ENCODE data around the gene CCDC136.

CCDC136 gene

GRCh38 chr7:128794020-128794419 is 2.3 kb downstream of the CCDC136 start:
- Histone ChIP-seq H3K4me3 (ENCODE audit: low read depth, low read length) (no peak overlapping the region), H3K36me3 (ENCODE audit: control insufficient read depth, insufficient read depth, low read length) (peaks cover 18% of the 10 kb centered on the region), H3K9ac (ENCODE audit: low read length) (no peak overlapping the region)

GRCh38 chr7:128794436-128794835 is 2.7 kb downstream of the CCDC136 start:
- Histone ChIP-seq H3K4me1 (ENCODE audit: control insufficient read depth, insufficient read depth, low read length) (peaks cover 5% of the 10 kb centered on the region; the same call in 1 of the 2 replicates), H3K9ac (ENCODE audit: low read length) (no peak overlapping the region), H3K36me3 (ENCODE audit: control insufficient read depth, insufficient read depth, low read length) (peaks cover 18% of the 10 kb centered on the region), H3K27ac (ENCODE audit: low read depth, low read length) (no peak overlapping the region), H3K9me3 (ENCODE audit: control insufficient read depth, insufficient read depth, low read depth, low read length) (no peaks in the 10 kb centered on the region), H3K27me3 (ENCODE audit: control insufficient read depth, insufficient read depth, low read length) (no peaks in the 10 kb centered on the region), H3K4me3 (ENCODE audit: low read depth, low read length) (no peak overlapping the region)

More at GRCh38 chr7:128794020-128794419, 2.3 kb downstream of the CCDC136 start:
- Histone ChIP-seq H3K27me3 (ENCODE audit: control insufficient read depth, insufficient read depth, low read length) (0 out of 2 replicates have a peak, but pooled peaks cover 4% of the 10 kb centered on the region), H3K27ac (ENCODE audit: low read depth, low read length) (no peak overlapping the region), H3K9me3 (ENCODE audit: control insufficient read depth, insufficient read depth, low read depth, low read length) (no peaks in the 10 kb centered on the region), H3K4me1 (ENCODE audit: control insufficient read depth, insufficient read depth, low read length) (peaks cover 7% of the 10 kb centered on the region; the same call in 1 of the 2 replicates)

GRCh38 chr7:128795129-128795528 is 3.4 kb downstream of the CCDC136 start:
- Histone ChIP-seq H3K4me3 (ENCODE audit: low read depth, low read length) (no peak overlapping the region), H3K27me3 (ENCODE audit: control insufficient read depth, insufficient read depth, low read length) (no peaks in the 10 kb centered on the region), H3K36me3 (ENCODE audit: control insufficient read depth, insufficient read depth, low read length) (peaks cover 18% of the 10 kb centered on the region), H3K4me1 (ENCODE audit: control insufficient read depth, insufficient read depth, low read length) (peaks cover 5% of the 10 kb centered on the region; the same call in 1 of the 2 replicates), H3K9me3 (ENCODE audit: control insufficient read depth, insufficient read depth, low read depth, low read length) (no peaks in the 10 kb centered on the region), H3K27ac (ENCODE audit: low read depth, low read length) (no peak overlapping the region), H3K9ac (ENCODE audit: low read length) (no peak overlapping the region)

GRCh38 chr7:128796327-128796726 is 4.6 kb downstream of the CCDC136 start:
- H3K27ac ChIP-seq (ENCODE audit: low read depth, low read length), result no peak overlapping the region
- peaks cover 5% of the 10 kb centered on the region; the same call in 1 of the 2 replicates for H3K4me1 ChIP-seq (ENCODE audit: control insufficient read depth, insufficient read depth, low read length)
- peaks cover 24% of the 10 kb centered on the region for H3K36me3 ChIP-seq (ENCODE audit: control insufficient read depth, insufficient read depth, low read length)
- H3K4me3 ChIP-seq (ENCODE audit: low read depth, low read length), result no peak overlapping the region
- no peak overlapping the region for H3K9ac ChIP-seq (ENCODE audit: low read length)
- H3K9me3 ChIP-seq (ENCODE audit: control insufficient read depth, insufficient read depth, low read depth, low read length), result no peaks in the 10 kb centered on the region
- H3K27me3 ChIP-seq (ENCODE audit: control insufficient read depth, insufficient read depth, low read length), result no peaks in the 10 kb centered on the region

- Histone ChIP-seq H3K36me3 (ENCODE audit: control insufficient read depth, insufficient read depth, low read length) (peaks cover 35% of the 10 kb centered on the region), H3K4me3 (ENCODE audit: low read depth, low read length) (no peak overlapping the region), H3K9me3 (ENCODE audit: control insufficient read depth, insufficient read depth, low read depth, low read length) (no peaks in the 10 kb centered on the region), H3K9ac (ENCODE audit: low read length) (no peak overlapping the region), H3K27me3 (ENCODE audit: control insufficient read depth, insufficient read depth, low read length) (no peaks in the 10 kb centered on the region), H3K4me1 (ENCODE audit: control insufficient read depth, insufficient read depth, low read length) (no peaks in the 10 kb centered on the region), H3K27ac (ENCODE audit: low read depth, low read length) (no peak overlapping the region)
Observed at GRCh38 chr7:128799451-128799850, 7.7 kb downstream of the CCDC136 start.

- no peak overlapping the region for H3K9ac ChIP-seq (ENCODE audit: low read length)
- no peak overlapping the region for H3K4me3 ChIP-seq (ENCODE audit: low read depth, low read length)
- H3K27me3 ChIP-seq (ENCODE audit: control insufficient read depth, insufficient read depth, low read length), result no peaks in the 10 kb centered on the region
- H3K36me3 ChIP-seq (ENCODE audit: control insufficient read depth, insufficient read depth, low read length), result peaks cover 36% of the 10 kb centered on the region
- no peaks in the 10 kb centered on the region for H3K4me1 ChIP-seq (ENCODE audit: control insufficient read depth, insufficient read depth, low read length)
- no peaks in the 10 kb centered on the region for H3K9me3 ChIP-seq (ENCODE audit: control insufficient read depth, insufficient read depth, low read depth, low read length)
- H3K27ac ChIP-seq (ENCODE audit: low read depth, low read length), result no peak overlapping the region
Observed at GRCh38 chr7:128800567-128800966, 8.8 kb downstream of the CCDC136 start.

- H3K4me3 ChIP-seq (ENCODE audit: low read depth, low read length), result no peak overlapping the region
- no peak overlapping the region for H3K9ac ChIP-seq (ENCODE audit: low read length)
- no peak overlapping the region for H3K27ac ChIP-seq (ENCODE audit: low read depth, low read length)
- no peaks in the 10 kb centered on the region for H3K9me3 ChIP-seq (ENCODE audit: control insufficient read depth, insufficient read depth, low read depth, low read length)
- H3K4me1 ChIP-seq (ENCODE audit: control insufficient read depth, insufficient read depth, low read length), result no peaks in the 10 kb centered on the region
- no peaks in the 10 kb centered on the region for H3K27me3 ChIP-seq (ENCODE audit: control insufficient read depth, insufficient read depth, low read length)
- peaks cover 39% of the 10 kb centered on the region for H3K36me3 ChIP-seq (ENCODE audit: control insufficient read depth, insufficient read depth, low read length)
Observed at GRCh38 chr7:128801003-128801402, 9.2 kb downstream of the CCDC136 start.

- Histone ChIP-seq H3K9me3 (ENCODE audit: control insufficient read depth, insufficient read depth, low read depth, low read length) (no peaks in the 10 kb centered on the region), H3K9ac (ENCODE audit: low read length) (no peak overlapping the region), H3K36me3 (ENCODE audit: control insufficient read depth, insufficient read depth, low read length) (peaks cover 44% of the 10 kb centered on the region), H3K27ac (ENCODE audit: low read depth, low read length) (no peak overlapping the region), H3K27me3 (ENCODE audit: control insufficient read depth, insufficient read depth, low read length) (no peaks in the 10 kb centered on the region), H3K4me3 (ENCODE audit: low read depth, low read length) (no peak overlapping the region), H3K4me1 (ENCODE audit: control insufficient read depth, insufficient read depth, low read length) (no peaks in the 10 kb centered on the region)
Observed at GRCh38 chr7:128801667-128802418, 10.1 kb downstream of the CCDC136 start.

GRCh38 chr7:128804484-128804883 is 12.7 kb downstream of the CCDC136 start:
- H3K4me3 ChIP-seq (ENCODE audit: low read depth, low read length), result no peak overlapping the region
- H3K27me3 ChIP-seq (ENCODE audit: control insufficient read depth, insufficient read depth, low read length), result no peaks in the 10 kb centered on the region
- peaks cover 62% of the 10 kb centered on the region for H3K36me3 ChIP-seq (ENCODE audit: control insufficient read depth, insufficient read depth, low read length)
- H3K4me1 ChIP-seq (ENCODE audit: control insufficient read depth, insufficient read depth, low read length), result no peaks in the 10 kb centered on the region
- no peak overlapping the region for H3K9ac ChIP-seq (ENCODE audit: low read length)
- H3K27ac ChIP-seq (ENCODE audit: low read depth, low read length), result no peak overlapping the region
- H3K9me3 ChIP-seq (ENCODE audit: control insufficient read depth, insufficient read depth, low read depth, low read length), result no peaks in the 10 kb centered on the region

GRCh38 chr7:128805225-128805624 is 13.5 kb downstream of the CCDC136 start:
- Histone ChIP-seq H3K9me3 (ENCODE audit: control insufficient read depth, insufficient read depth, low read depth, low read length) (no peaks in the 10 kb centered on the region), H3K4me3 (ENCODE audit: low read depth, low read length) (no peak overlapping the region), H3K4me1 (ENCODE audit: control insufficient read depth, insufficient read depth, low read length) (no peaks in the 10 kb centered on the region), H3K27ac (ENCODE audit: low read depth, low read length) (no peak overlapping the region), H3K9ac (ENCODE audit: low read length) (no peak overlapping the region), H3K36me3 (ENCODE audit: control insufficient read depth, insufficient read depth, low read length) (peaks cover 68% of the 10 kb centered on the region), H3K27me3 (ENCODE audit: control insufficient read depth, insufficient read depth, low read length) (no peaks in the 10 kb centered on the region)

- no peak overlapping the region for H3K9ac ChIP-seq (ENCODE audit: low read length)
- no peaks in the 10 kb centered on the region for H3K27me3 ChIP-seq (ENCODE audit: control insufficient read depth, insufficient read depth, low read length)
- no peak overlapping the region for H3K27ac ChIP-seq (ENCODE audit: low read depth, low read length)
- H3K4me3 ChIP-seq (ENCODE audit: low read depth, low read length), result no peak overlapping the region
- peaks cover 66% of the 10 kb centered on the region for H3K36me3 ChIP-seq (ENCODE audit: control insufficient read depth, insufficient read depth, low read length)
- H3K4me1 ChIP-seq (ENCODE audit: control insufficient read depth, insufficient read depth, low read length), result peaks cover 3% of the 10 kb centered on the region; the same call in 1 of the 2 replicates
- no peaks in the 10 kb centered on the region for H3K9me3 ChIP-seq (ENCODE audit: control insufficient read depth, insufficient read depth, low read depth, low read length)
Observed at GRCh38 chr7:128807191-128807590, 15.4 kb downstream of the CCDC136 start.

Data from HUES6 (cell line).